Measurements from ENCODE around the gene SLC5A11. TPM values are rescaled to one million over a fixed set of nuclear protein-coding genes. Genes with fewer than 3 reads are reported as not detected.

Gene SLC5A11
- polyA plus RNA-seq, 2 of the 4 experiments (the other 2 are of a cell fraction) = 0.40 to 0.43 TPM

DNA sequence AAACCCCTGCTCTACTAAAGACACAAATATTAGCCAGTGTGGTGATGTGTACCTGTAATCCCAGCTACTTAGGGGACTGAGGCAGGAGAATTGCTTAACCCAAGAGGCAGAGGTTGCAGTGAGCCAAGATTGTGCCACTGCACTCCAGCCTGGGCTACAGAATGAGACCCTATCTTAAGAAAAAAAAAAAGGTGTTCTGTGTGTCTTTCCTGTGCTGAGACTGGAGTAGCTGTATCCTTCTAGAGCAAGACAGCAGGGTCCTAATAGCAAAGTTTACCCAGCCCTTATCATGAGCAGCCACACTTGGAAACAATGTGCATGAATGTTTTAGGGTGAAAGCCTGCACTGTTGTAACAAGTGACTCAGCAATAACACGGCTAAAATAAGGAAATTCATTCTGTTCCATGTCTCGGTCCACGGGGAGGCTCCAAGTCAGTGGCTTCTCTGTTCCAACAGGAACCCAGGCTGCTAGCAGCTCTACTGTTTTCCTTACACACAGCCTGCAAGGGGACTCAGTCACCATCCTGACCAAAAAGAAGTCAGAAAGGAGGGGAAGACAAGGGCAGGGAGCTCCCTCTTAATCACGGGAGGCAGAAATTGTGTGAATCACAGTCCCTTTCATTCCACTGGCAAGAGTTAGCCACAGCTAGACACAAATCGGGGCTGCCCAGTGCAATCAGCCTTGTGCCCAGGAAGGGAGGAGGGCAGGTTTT lies 7.1 kb upstream of the SLC5A11 start (continued):
- TF ChIP-seq, protein P1, sequence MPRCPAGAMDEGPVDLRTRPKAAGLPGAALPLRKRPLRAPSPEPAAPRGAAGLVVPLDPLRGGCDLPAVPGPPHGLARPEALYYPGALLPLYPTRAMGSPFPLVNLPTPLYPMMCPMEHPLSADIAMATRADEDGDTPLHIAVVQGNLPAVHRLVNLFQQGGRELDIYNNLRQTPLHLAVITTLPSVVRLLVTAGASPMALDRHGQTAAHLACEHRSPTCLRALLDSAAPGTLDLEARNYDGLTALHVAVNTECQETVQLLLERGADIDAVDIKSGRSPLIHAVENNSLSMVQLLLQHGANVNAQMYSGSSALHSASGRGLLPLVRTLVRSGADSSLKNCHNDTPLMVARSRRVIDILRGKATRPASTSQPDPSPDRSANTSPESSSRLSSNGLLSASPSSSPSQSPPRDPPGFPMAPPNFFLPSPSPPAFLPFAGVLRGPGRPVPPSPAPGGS (IDR thresholded peaks at IDR 0.05) = no peak
- TF ChIP-seq HOXB5 (CRISPR knock-in tag; IDR thresholded peaks at IDR 0.05) (no peak), FOSL2 (IDR thresholded peaks at IDR 0.05) (no peak), FOSL2 (CRISPR knock-in tag; IDR thresholded peaks at IDR 0.05) (peak; percentile 62), JUN (IDR thresholded peaks at IDR 0.05) (0 out of 5 replicates have a peak, but pooled peaks of 1 of the 2 experiments have one; percentile 22), ZC3H11A (IDR thresholded peaks at IDR 0.05) (no peak), EP300 (IDR thresholded peaks at IDR 0.05) (no peak), POLR2A (IDR thresholded peaks at IDR 0.05; ENCODE audit: low read length) (no peak), PHF8 (IDR thresholded peaks at IDR 0.05; ENCODE audit: borderline replicate concordance, low read depth) (no peak)
- TF ChIP-seq, protein P2, sequence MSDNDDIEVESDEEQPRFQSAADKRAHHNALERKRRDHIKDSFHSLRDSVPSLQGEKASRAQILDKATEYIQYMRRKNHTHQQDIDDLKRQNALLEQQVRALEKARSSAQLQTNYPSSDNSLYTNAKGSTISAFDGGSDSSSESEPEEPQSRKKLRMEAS (IDR thresholded peaks at IDR 0.05) = peak; percentile 35; the same call in 1 of the 2 replicates

DNA sequence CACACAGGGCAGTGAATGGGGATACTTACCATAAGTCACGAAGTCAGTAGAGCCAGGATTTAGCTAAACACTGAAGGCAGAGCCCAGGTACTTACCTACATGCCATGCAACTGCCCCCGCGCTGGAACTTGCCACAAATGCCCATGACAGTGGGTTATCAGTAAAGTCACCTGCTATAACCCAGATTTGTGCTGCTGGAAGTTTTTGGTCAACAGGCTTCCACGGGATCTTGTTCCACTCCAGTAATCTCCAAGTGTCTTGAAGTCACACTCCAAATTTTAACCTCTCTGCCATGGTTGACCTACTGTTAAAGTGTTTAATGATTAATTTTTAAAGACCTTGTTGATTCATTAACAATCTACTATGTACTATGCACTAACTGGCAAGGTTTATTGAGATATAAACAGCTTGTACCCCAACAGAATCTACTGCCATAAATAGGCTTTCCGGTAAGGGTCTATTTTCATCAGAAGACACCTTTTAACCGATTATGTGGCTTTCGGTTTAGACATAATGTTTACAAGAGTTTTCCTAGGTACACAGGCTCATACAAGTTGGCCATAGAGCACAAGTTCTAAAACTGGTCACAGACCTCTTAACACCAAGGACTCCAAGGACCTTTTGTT lies 6.3 kb upstream of the SLC5A11 start:
- Histone ChIP-seq H3K27ac (peak overlapping the region; percentile 85 to 92), H3K4me1 (peaks cover 67% of the 10 kb centered on the region), H3K9me3 (0 out of 3 replicates have a peak, but pooled peaks cover 3% of the 10 kb centered on the region), H3K4me2 (peak overlapping the region; percentile 75), H3K4me3 (peak overlapping the region; percentile 1; the same call in 1 of the 3 replicates)
- no peak for FAIRE-seq
- DNase-seq (ENCODE audit: low read depth in 1 of 2, low spot score in 1 of 2) = no peak
- peak in 1 of 2 experiments; percentile 2; a peak in 2 of 6 replicates for ATAC-seq
- 0 out of 2 replicates have a peak, but pooled peaks have one; percentile 28 for TF ChIP-seq TFCP2L1 (CRISPR knock-in tag; IDR thresholded peaks at IDR 0.05)
- TF ChIP-seq, protein P3, sequence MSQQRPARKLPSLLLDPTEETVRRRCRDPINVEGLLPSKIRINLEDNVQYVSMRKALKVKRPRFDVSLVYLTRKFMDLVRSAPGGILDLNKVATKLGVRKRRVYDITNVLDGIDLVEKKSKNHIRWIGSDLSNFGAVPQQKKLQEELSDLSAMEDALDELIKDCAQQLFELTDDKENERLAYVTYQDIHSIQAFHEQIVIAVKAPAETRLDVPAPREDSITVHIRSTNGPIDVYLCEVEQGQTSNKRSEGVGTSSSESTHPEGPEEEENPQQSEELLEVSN (IDR thresholded peaks at IDR 0.05; ENCODE audit: borderline replicate concordance, low read depth) = no peak
- ChIA-PET POLR2A (interaction anchor here (0.6 to 0.9 kb wide), 2 partner anchors 11 to 14 kb away, joined by 3 to 4 read pairs; no protein-coding TSS in a partner anchor), CTCF (interaction anchor here (0.7 to 2.9 kb wide), 5 partner anchors 9 to 68 kb away, joined by 3 to 11 read pairs (median 6); no protein-coding TSS in a partner anchor)
- 24% methylated on average over 7 of the region's 7 CpGs for WGBS (ENCODE audit: missing lambda C conversion rate)

DNA sequence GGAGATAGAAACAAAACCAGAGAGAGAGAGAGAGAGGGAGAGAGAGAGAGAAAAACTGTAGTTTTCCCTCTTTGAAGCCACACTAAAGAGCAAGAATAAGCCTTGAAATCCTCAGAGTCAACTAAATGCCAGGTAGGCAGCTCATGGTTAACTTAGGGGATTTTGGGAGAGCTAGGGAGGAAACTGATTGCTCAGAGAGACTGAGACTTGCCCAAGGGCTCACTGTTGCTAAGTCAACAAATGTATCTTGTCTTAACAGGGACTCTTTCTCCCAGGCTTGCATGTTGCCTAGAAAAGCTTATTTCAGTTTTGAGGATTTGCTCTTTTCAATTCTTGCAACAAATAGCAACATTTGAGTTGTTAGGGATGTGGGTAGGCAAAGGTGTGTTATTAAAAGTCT lies 4.5 kb upstream of the SLC5A11 start:
- ChIA-PET POLR2A (no interaction called here), CTCF (interaction anchor here (0.6 to 0.7 kb wide), 3 partner anchors 10 to 325 kb away, joined by 3 read pairs; no protein-coding TSS in a partner anchor)
- peak; percentile 43 to 77 for DNase-seq (ENCODE audit: low read depth in 1 of 2, low spot score in 1 of 2)
- Histone ChIP-seq H3K4me1 (peaks cover 77% of the 10 kb centered on the region), H3K4me2 (peak overlapping the region; percentile 59), H3K27ac (peak overlapping the region; percentile 85 to 92), H3K9me3 (0 out of 3 replicates have a peak, but pooled peaks cover 3% of the 10 kb centered on the region), H3K4me3 (no peak overlapping the region)
- FAIRE-seq = no peak
- ATAC-seq = peak; percentile 51 to 63; a peak in 5 of 6 replicates
- TF ChIP-seq SMC3 (IDR thresholded peaks at IDR 0.05) (no peak), MYC (IDR thresholded peaks at IDR 0.05; ENCODE audit: borderline replicate concordance, low read length) (no peak), HOXB5 (CRISPR knock-in tag; IDR thresholded peaks at IDR 0.05) (no peak), NR3C1 (IDR thresholded peaks at IDR 0.05) (no peak), RNF2 (IDR thresholded peaks at IDR 0.05; ENCODE audit: borderline replicate concordance, low read depth) (no peak), FOXS1 (CRISPR knock-in tag; IDR thresholded peaks at IDR 0.05) (no peak), CHD4 (IDR thresholded peaks at IDR 0.05; ENCODE audit: borderline replicate concordance) (no peak), CBX2 (IDR thresholded peaks at IDR 0.05; ENCODE audit: borderline replicate concordance, low read depth) (no peak), ZC3H11A (IDR thresholded peaks at IDR 0.05) (no peak), KDM1A (IDR thresholded peaks at IDR 0.05; ENCODE audit: low read depth) (no peak), CHD2 (IDR thresholded peaks at IDR 0.05; ENCODE audit: low read length, partially characterized antibody) (no peak), CEBPB (IDR thresholded peaks at IDR 0.05) (peak in 1 of 2 experiments; percentile 16; a peak in 1 of 4 replicates), RAD21 (conservative IDR thresholded peaks at IDR 0.05 in 1 of 2, IDR thresholded peaks at IDR 0.05 in 1 of 2) (0 out of 5 replicates have a peak, but pooled peaks of 1 of the 2 experiments have one; percentile 10), JUNB (IDR thresholded peaks at IDR 0.05) (no peak), ZNF302 (CRISPR knock-in tag; IDR thresholded peaks at IDR 0.05) (no peak), HOXB13 (CRISPR knock-in tag; IDR thresholded peaks at IDR 0.05; ENCODE audit: low read depth) (no peak)
- TF ChIP-seq, protein P4, sequence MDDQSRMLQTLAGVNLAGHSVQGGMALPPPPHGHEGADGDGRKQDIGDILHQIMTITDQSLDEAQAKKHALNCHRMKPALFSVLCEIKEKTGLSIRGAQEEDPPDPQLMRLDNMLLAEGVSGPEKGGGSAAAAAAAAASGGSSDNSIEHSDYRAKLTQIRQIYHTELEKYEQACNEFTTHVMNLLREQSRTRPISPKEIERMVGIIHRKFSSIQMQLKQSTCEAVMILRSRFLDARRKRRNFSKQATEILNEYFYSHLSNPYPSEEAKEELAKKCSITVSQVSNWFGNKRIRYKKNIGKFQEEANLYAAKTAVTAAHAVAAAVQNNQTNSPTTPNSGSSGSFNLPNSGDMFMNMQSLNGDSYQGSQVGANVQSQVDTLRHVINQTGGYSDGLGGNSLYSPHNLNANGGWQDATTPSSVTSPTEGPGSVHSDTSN (IDR thresholded peaks at IDR 0.05) = no peak
- TF ChIP-seq, protein P3 (IDR thresholded peaks at IDR 0.05; ENCODE audit: borderline replicate concordance, low read depth) = no peak
- TF ChIP-seq, protein P5, sequence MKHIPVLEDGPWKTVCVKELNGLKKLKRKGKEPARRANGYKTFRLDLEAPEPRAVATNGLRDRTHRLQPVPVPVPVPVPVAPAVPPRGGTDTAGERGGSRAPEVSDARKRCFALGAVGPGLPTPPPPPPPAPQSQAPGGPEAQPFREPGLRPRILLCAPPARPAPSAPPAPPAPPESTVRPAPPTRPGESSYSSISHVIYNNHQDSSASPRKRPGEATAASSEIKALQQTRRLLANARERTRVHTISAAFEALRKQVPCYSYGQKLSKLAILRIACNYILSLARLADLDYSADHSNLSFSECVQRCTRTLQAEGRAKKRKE (CRISPR knock-in tag; IDR thresholded peaks at IDR 0.05; ENCODE audit: low read depth) = no peak; the same call in 1 of the 2 replicates
- TF ChIP-seq, protein P2 (IDR thresholded peaks at IDR 0.05) = peak; percentile 3; the same call in 1 of the 2 replicates

Data from A549 (cell line).